ENCODE data around the gene TCF4.

- no peak for TF ChIP-seq CTCF (IDR thresholded peaks at IDR 0.05)
- TF ChIP-seq POLR2A (IDR thresholded peaks at IDR 0.05) = no peak
These were observed 343.4 kb downstream of the TCF4 start for GRCh38 chr18:55244546-55244945.
